HEK293 (cell line): Measurements from ENCODE around the gene CABP4.

Experiments
- CTCF ChIP-seq: fragments of 450-650 bp; formaldehyde crosslinking; IDR thresholded peaks from 2 replicates; pipeline ENCODE4 v1.5.1; 2016; ENCODE audit warnings: missing biosample characterization, missing genetic modification characterization
- KLF9 ChIP-seq: fragments of 450-650 bp; formaldehyde crosslinking; IDR thresholded peaks from 2 replicates; pipeline ENCODE4 v1.5.1; 2016; ENCODE audit warnings: missing biosample characterization, missing genetic modification characterization, low read depth
- PATZ1 ChIP-seq: fragments of 450-650 bp; formaldehyde crosslinking; IDR thresholded peaks from 2 replicates; pipeline ENCODE4 v1.5.1; 2016; ENCODE audit warnings: missing biosample characterization, missing genetic modification characterization
- ZNF138 ChIP-seq: fragments of 450-650 bp; formaldehyde crosslinking; IDR thresholded peaks from 2 replicates; pipeline ENCODE4 v1.5.1; 2016; ENCODE audit warnings: missing biosample characterization, missing genetic modification characterization, borderline replicate concordance
- ZNF239 ChIP-seq: fragments of 450-650 bp; formaldehyde crosslinking; IDR thresholded peaks from 2 replicates; pipeline ENCODE4 v1.5.1; 2016; ENCODE audit warnings: missing biosample characterization, missing genetic modification characterization
- ZNF24 ChIP-seq: fragments of 450-650 bp; formaldehyde crosslinking; IDR thresholded peaks from 2 replicates; pipeline ENCODE4 v1.5.1; 2016; ENCODE audit warnings: missing biosample characterization, missing genetic modification characterization
- ZNF280C ChIP-seq: fragments of 450-650 bp; formaldehyde crosslinking; IDR thresholded peaks from 2 replicates; pipeline ENCODE4 v1.5.1; 2016; ENCODE audit warnings: missing biosample characterization, missing genetic modification characterization
- ZNF449 ChIP-seq: fragments of 450-650 bp; formaldehyde crosslinking; IDR thresholded peaks from 2 replicates; pipeline ENCODE4 v1.5.1; 2017; ENCODE audit warnings: missing biosample characterization, mild to moderate bottlenecking, missing genetic modification characterization, moderate library complexity
- ZNF580 ChIP-seq: fragments of 450-650 bp; formaldehyde crosslinking; IDR thresholded peaks from 2 replicates; pipeline ENCODE4 v1.5.1; 2016; ENCODE audit warnings: missing biosample characterization, missing genetic modification characterization
- ZNF645 ChIP-seq: fragments of 450-650 bp; formaldehyde crosslinking; IDR thresholded peaks from 2 replicates; pipeline ENCODE4; 2016; ENCODE audit warnings: missing biosample characterization, missing genetic modification characterization

- no peak for TF ChIP-seq CTCF
- TF ChIP-seq ZNF580 (tag by site-specific recombination): no peak
- no peak for TF ChIP-seq ZNF138 (tag by site-specific recombination)
- no peak for TF ChIP-seq ZNF24 (tag by site-specific recombination)
- TF ChIP-seq ZNF239 (tag by site-specific recombination): no peak
- no peak for TF ChIP-seq ZNF645 (tag by site-specific recombination)
- TF ChIP-seq KLF9 (tag by site-specific recombination): no peak
- no peak for TF ChIP-seq ZNF449 (tag by site-specific recombination)
- TF ChIP-seq ZNF280C (tag by site-specific recombination): no peak
- TF ChIP-seq PATZ1: no peak
These were observed 12.9 kb downstream of the CABP4 start for GRCh38 chr11:67468056-67468455.
